Occipital lobe (tissue), 2 donors: Measurements from ENCODE around the gene GTF2H2. TPM values are rescaled to one million over a fixed set of nuclear protein-coding genes. Genes with fewer than 3 reads are reported as not detected.
"Not testable (repeated sequence)": the region's sequence is repeated elsewhere in the genome, so short reads cannot be mapped to it uniquely, and the experiment has no call there.

Experiments used
- DNase-seq: peaks from one replicate; lab custom pipeline; 2025; lab: John Stamatoyannopoulos, UW
- total RNA-seq: library from RNA; depleted of rRNA; stranded (reverse); fragments of >200 nt; gene quantifications from one replicate; pipeline ENCODE4 v1.2.3, GENCODE V29; 2014

The GTF2H2 gene
- 44.1 TPM for total RNA-seq

GRCh38 chr5:71067262-71067928, at the start of gene GTF2H2:
Gene GTF2H2, minus strand, starts transcription at chr5:71067676. Its CDS starts 4,913 bp downstream, at chr5:71062763.
- not testable (repeated sequence) for DNase-seq

- DNase-seq: not testable (repeated sequence)
These were observed 42.3 kb upstream of the GTF2H2 start for GRCh38 chr5:71109730-71110275.

GRCh38 chr5:71099996-71100395, 32.5 kb upstream of the GTF2H2 start:
- DNase-seq: not testable (repeated sequence)

- DNase-seq: not testable (repeated sequence)
These were observed 30.4 kb upstream of the GTF2H2 start for GRCh38 chr5:71097930-71098203.

- DNase-seq: not testable (repeated sequence)
These were observed 29.9 kb upstream of the GTF2H2 start for GRCh38 chr5:71097173-71097929.

GRCh38 chr5:71089773-71090172, 22.3 kb upstream of the GTF2H2 start:
- DNase-seq: not testable (repeated sequence)

- not testable (repeated sequence) for DNase-seq
These were observed 21.3 kb upstream of the GTF2H2 start for GRCh38 chr5:71088754-71089153.

GRCh38 chr5:71086145-71086544, 18.7 kb upstream of the GTF2H2 start:
- not testable (repeated sequence) for DNase-seq

GRCh38 chr5:71084280-71085063, 17.0 kb upstream of the GTF2H2 start:
- not testable (repeated sequence) for DNase-seq

- not testable (repeated sequence) for DNase-seq
These were observed 15.4 kb upstream of the GTF2H2 start for GRCh38 chr5:71082898-71083297.

GRCh38 chr5:71082340-71082739, 14.9 kb upstream of the GTF2H2 start:
- DNase-seq: not testable (repeated sequence)

- DNase-seq: not testable (repeated sequence)
These were observed 6.2 kb downstream of the GTF2H2 start for GRCh38 chr5:71061322-71061721.

- DNase-seq: not testable (repeated sequence)
These were observed 8.1 kb downstream of the GTF2H2 start for GRCh38 chr5:71059426-71059825.

GRCh38 chr5:71044808-71045207, 22.7 kb downstream of the GTF2H2 start:
- not testable (repeated sequence) for DNase-seq

GRCh38 chr5:71044128-71044527, 23.3 kb downstream of the GTF2H2 start:
- not testable (repeated sequence) for DNase-seq

GRCh38 chr5:71031046-71031776, 36.3 kb downstream of the GTF2H2 start:
- not testable (repeated sequence) for DNase-seq

GRCh38 chr5:71025289-71025953, 42.1 kb downstream of the GTF2H2 start, which contains the start of gene NAIP:
Gene NAIP, minus strand, starts transcription at chr5:71025339. Its CDS starts 12,424 bp downstream, at chr5:71012915.
- DNase-seq: not testable (repeated sequence)

GRCh38 chr5:71020643-71021042, 46.8 kb downstream of the GTF2H2 start:
- not testable (repeated sequence) for DNase-seq

- DNase-seq: not testable (repeated sequence)
These were observed 49.0 kb downstream of the GTF2H2 start for GRCh38 chr5:71018376-71019005.

GRCh38 chr5:71014176-71014575, 53.3 kb downstream of the GTF2H2 start:
- DNase-seq: no peak
